H1 (cell line): ENCODE data around the gene MAN2A1. TPM values are rescaled to one million over a fixed set of nuclear protein-coding genes. Genes with fewer than 3 reads are reported as not detected.

Experiments used
- CTCF ChIA-PET: fragments of 300-600 bp; sonication (Branson Sonifier 250); formaldehyde crosslinking; loops from one replicate; lab custom pipeline; 2021; ENCODE audit not compliant: partially characterized antibody; lab: Charles Lee
- POLR2A ChIA-PET: fragments of 300-600 bp; sonication (Branson Sonifier 250); formaldehyde crosslinking; loops from one replicate; lab custom pipeline; 2021; ENCODE audit warnings: inconsistent platforms; ENCODE audit not compliant: partially characterized antibody; lab: Charles Lee
- DNase-seq, 2 experiments: peaks; one replicate each; pipeline versions ENCODE4 v3.0.0 to v3.0.0-alpha.2; 2010 to 2022; ENCODE audit warnings: low spot score in 2 of 2, low read depth in 1 of 2, mixed read lengths in 1 of 2
- FAIRE-seq: peaks from 2 replicates; lab custom pipeline; 2011; peaks lifted over from hg19 to GRCh38; lab: Jason Lieb, UNC
- H2AFZ ChIP-seq: 2 replicates; pipeline ENCODE4 v1.8.1; 2012; ENCODE audit warnings: low read length, inconsistent platforms
- H2AK5ac ChIP-seq: 2 replicates; pipeline ENCODE4 v1.6.1; 2013; ENCODE audit warnings: low read depth, low read length
- H2BK120ac ChIP-seq: replicated peaks from 2 replicates; pipeline ENCODE3; 2013; ENCODE audit warnings: low read depth, low read length, inconsistent platforms
- H2BK12ac ChIP-seq: 2 replicates; pipeline ENCODE4 v1.6.1; 2013; ENCODE audit warnings: low read depth, low read length
- H2BK15ac ChIP-seq: 2 replicates; pipeline ENCODE4 v1.6.1; 2013; ENCODE audit warnings: low read length
- H2BK20ac ChIP-seq: 2 replicates; pipeline ENCODE4 v1.6.1; 2013; ENCODE audit warnings: low read length
- H2BK5ac ChIP-seq: 2 replicates; pipeline ENCODE4 v1.6.1; 2013; ENCODE audit warnings: low read depth, low read length
- H3K14ac ChIP-seq: 2 replicates; pipeline ENCODE4 v1.6.1; 2013; ENCODE audit warnings: inconsistent platforms; ENCODE audit not compliant: insufficient read length
- H3K18ac ChIP-seq: 2 replicates; pipeline ENCODE4 v1.6.1; 2013; ENCODE audit warnings: low read length; ENCODE audit errors: extremely low read depth
- H3K23ac ChIP-seq: 2 replicates; pipeline ENCODE4 v1.6.1; 2013; ENCODE audit warnings: inconsistent platforms; ENCODE audit not compliant: insufficient read length
- H3K23me2 ChIP-seq: 2 replicates; pipeline ENCODE4 v1.6.1; 2013; ENCODE audit warnings: low read depth, low read length
- H3K27ac ChIP-seq: 2 replicates; pipeline ENCODE4 v1.6.1; 2011; ENCODE audit warnings: low read depth, low read length, inconsistent platforms
- H3K27me3 ChIP-seq, 4 experiments: replicated peaks in 1 of 4; 1 replicate in 1 of 4; 2 replicates in 3 of 4; pipeline versions ENCODE4 v1.6.1 to v1.8.1; 2011 to 2013; ENCODE audit warnings: low read length in 3 of 4, mild to moderate bottlenecking in 3 of 4, inconsistent platforms in 2 of 4, mixed read lengths in 2 of 4, moderate library complexity in 1 of 4; ENCODE audit not compliant: control insufficient read depth in 3 of 4, insufficient read depth in 3 of 4; ENCODE audit errors: extremely low read depth in 1 of 4
- H3K36me3 ChIP-seq, 4 experiments: 2 replicates each; pipeline versions ENCODE4 v1.6.1 to v1.8.1; 2011 to 2013; ENCODE audit warnings: mild to moderate bottlenecking in 4 of 4, low read length in 3 of 4, moderate library complexity in 2 of 4, control low read depth in 1 of 4, inconsistent platforms in 1 of 4; ENCODE audit not compliant: insufficient read depth in 4 of 4, control insufficient read depth in 2 of 4
- H3K4ac ChIP-seq: replicated peaks from 2 replicates; pipeline ENCODE3; 2013; ENCODE audit warnings: low read length, low read depth, mixed read lengths, inconsistent platforms; ENCODE audit not compliant: insufficient read length
- H3K4me1 ChIP-seq, 4 experiments: replicated peaks in 1 of 4; 1 replicate in 1 of 4; 2 replicates in 3 of 4; pipeline versions ENCODE4 v1.6.1 to v1.8.1; 2011 to 2013; ENCODE audit warnings: low read length in 3 of 4, inconsistent platforms in 2 of 4, mixed read lengths in 1 of 4; ENCODE audit not compliant: insufficient read depth in 4 of 4, control insufficient read depth in 3 of 4
- H3K4me2 ChIP-seq, 2 experiments: 2 replicates each; pipeline versions ENCODE4 v1.6.1 to v1.8.1; 2011 to 2013; ENCODE audit warnings: low read depth in 2 of 2, low read length in 2 of 2, control low read depth in 1 of 2, inconsistent platforms in 1 of 2, mild to moderate bottlenecking in 1 of 2; ENCODE audit not compliant: insufficient read depth in 1 of 2
- H3K4me3 ChIP-seq, 4 experiments: fragments of 200-600, 300-600 bp in 1 of 4; sonication (generic), shearing (Covaris generic), sonication (Bioruptor Twin) in 1 of 4; 2 replicates each; pipeline versions ENCODE4 v1.5.1 to v1.8.1; 2011 to 2016; ENCODE audit warnings: low read length in 4 of 4, low read depth in 3 of 4, control low read depth in 2 of 4, inconsistent platforms in 2 of 4, mild to moderate bottlenecking in 2 of 4, mixed read lengths in 1 of 4, moderate library complexity in 1 of 4; ENCODE audit not compliant: insufficient read depth in 2 of 4; ENCODE audit errors: extremely low read depth in 1 of 4
- H3K56ac ChIP-seq: replicated peaks from 2 replicates; pipeline ENCODE3; 2013; ENCODE audit warnings: low read depth, mild to moderate bottlenecking, mixed read lengths, low read length, inconsistent platforms; ENCODE audit not compliant: insufficient read length
- H3K79me1 ChIP-seq: 2 replicates; pipeline ENCODE4 v1.6.1; 2013; ENCODE audit warnings: low read depth, low read length, control low read depth
- H3K79me2 ChIP-seq, 2 experiments: 2 replicates each; pipeline versions ENCODE4 v1.6.1 to v1.8.1; 2012 to 2013; ENCODE audit warnings: low read length in 2 of 2, mild to moderate bottlenecking in 2 of 2, inconsistent platforms in 1 of 2; ENCODE audit not compliant: insufficient read depth in 2 of 2, control insufficient read depth in 1 of 2
- H3K9ac ChIP-seq, 4 experiments: replicated peaks in 1 of 4; 1 replicate in 1 of 4; 2 replicates in 3 of 4; pipeline versions ENCODE4 v1.6.1 to v1.8.1; 2011 to 2013; ENCODE audit warnings: low read depth in 3 of 4, low read length in 3 of 4, control low read depth in 2 of 4, mild to moderate bottlenecking in 2 of 4, moderate library complexity in 2 of 4, inconsistent platforms in 1 of 4; ENCODE audit errors: extremely low read depth in 1 of 4
- H3K9me3 ChIP-seq, 2 experiments: 2 replicates each; pipeline versions ENCODE4 v1.6.1 to v1.8.1; 2012 to 2013; ENCODE audit warnings: mild to moderate bottlenecking in 2 of 2, moderate library complexity in 2 of 2, control low read depth in 1 of 2, inconsistent platforms in 1 of 2, low read depth in 1 of 2, low read length in 1 of 2, mixed read lengths in 1 of 2; ENCODE audit not compliant: insufficient read depth in 2 of 2
- H4K20me1 ChIP-seq, 2 experiments: replicated peaks in 1 of 2; 2 replicates each; pipeline versions ENCODE3 to v1.8.1; 2011 to 2013; ENCODE audit warnings: inconsistent platforms in 2 of 2, low read length in 2 of 2, mild to moderate bottlenecking in 1 of 2; ENCODE audit not compliant: insufficient read depth in 2 of 2, control insufficient read depth in 1 of 2
- H4K5ac ChIP-seq: 2 replicates; pipeline ENCODE4 v1.6.1; 2013; ENCODE audit warnings: low read length, low read depth, mixed read lengths, inconsistent platforms; ENCODE audit not compliant: insufficient read length
- H4K8ac ChIP-seq: 2 replicates; pipeline ENCODE4 v1.8.0; 2013; ENCODE audit warnings: mild to moderate bottlenecking, moderate library complexity, low read length, inconsistent platforms; ENCODE audit not compliant: insufficient read depth; ENCODE audit errors: extremely low read depth
- H4K91ac ChIP-seq: replicated peaks from 2 replicates; pipeline ENCODE3; 2013; ENCODE audit warnings: low read length, mixed read lengths, inconsistent platforms; ENCODE audit not compliant: insufficient read length
- CHD1 ChIP-seq: IDR thresholded peaks from 2 replicates; pipeline ENCODE4 v1.6.1; 2012; ENCODE audit warnings: low read depth, low read length, improper control_type of control experiment
- JUN ChIP-seq: IDR thresholded peaks from 2 replicates; pipeline ENCODE4 v1.6.1; 2011; ENCODE audit warnings: low read depth, mild to moderate bottlenecking, improper control_type of control experiment, low read length
- MAFK ChIP-seq: IDR thresholded peaks from 2 replicates; pipeline ENCODE4 v1.6.1; 2012; ENCODE audit warnings: low read depth, mild to moderate bottlenecking, improper control_type of control experiment, low read length
- NANOG ChIP-seq: IDR thresholded peaks from 2 replicates; pipeline ENCODE4 v1.6.1; 2011; ENCODE audit warnings: low read length, low read depth, mild to moderate bottlenecking, inconsistent platforms; ENCODE audit not compliant: insufficient read depth, poor library complexity, severe bottlenecking
- YY1 ChIP-seq: IDR thresholded peaks from 2 replicates; pipeline ENCODE4 v1.6.1; 2011; ENCODE audit warnings: low read depth, mild to moderate bottlenecking, low read length
- WGBS, 2 experiments: shearing (Covaris generic) in 1 of 2; methylation state at CpG; one replicate each; pipeline versions ENCODE4 v1.1.6 to v1.1.7; 2013 to 2015; ENCODE audit warnings: low lambda C conversion rate in 2 of 2, mixed read lengths in 2 of 2, inconsistent platforms in 1 of 2, low coverage in 1 of 2, missing lambda C conversion rate in 1 of 2; ENCODE audit not compliant: insufficient replicate concordance in 2 of 2, insufficient coverage in 1 of 2, insufficient read length in 1 of 2; ENCODE audit errors: extremely low coverage in 1 of 2, missing lambda C conversion rate in 1 of 2; 5-methylcytosine and 5-hydroxymethylcytosine counted together
- polyA plus RNA-seq, 7 experiments: library from polyadenylated mRNA; depleted of rRNA in 3 of 7; stranded (reverse) in 5 of 7; unstranded in 2 of 7; fragments of >200 nt in 5 of 7; fragments of 200-250 nt in 2 of 7; gene quantifications; 1 replicate in 5 of 7; 2 replicates in 1 of 7; 4 replicates in 1 of 7; pipeline versions ENCODE4 v1.2.1 to v1.2.3, GENCODE V29; 2011 to 2013; ENCODE audit warnings: missing spikeins in 2 of 7, mixed read lengths in 2 of 7
- total RNA-seq: library from RNA; stranded (reverse); fragmentation: NEBNext Ultra II Directional; extraction: Animal tissue kit (Norgen Biotek cat#: 25700); gene quantifications from 2 replicates; pipeline ENCODE4 v1.2.1, GENCODE V29; 2021

The MAN2A1 gene
- total and polyA plus RNA-seq, 2 of the 8 experiments (the other 6 are each of a cell fraction or from before 2014, with no cell fraction given): 29.1 to 102 TPM

DNA sequence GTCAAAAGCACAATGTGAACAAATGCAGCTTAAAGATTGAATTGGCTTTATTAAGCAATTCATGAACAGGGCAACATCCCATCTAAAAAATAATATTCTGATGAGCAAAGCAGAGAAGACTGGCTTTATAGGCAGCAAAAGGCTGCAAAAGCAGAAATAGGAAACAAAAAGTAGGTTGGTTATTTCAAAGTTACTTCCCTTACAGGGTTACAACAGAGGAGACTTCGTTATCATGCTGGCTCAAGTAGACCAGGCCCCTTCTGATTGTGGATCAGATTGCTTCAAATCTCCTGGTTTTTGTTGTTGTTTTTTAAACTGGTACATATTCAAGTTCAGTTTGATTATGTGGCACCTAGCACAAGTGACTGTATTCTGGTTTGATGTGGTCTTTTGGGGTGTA is 73.1 kb downstream of the MAN2A1 start:
- H3K23me2 ChIP-seq: no peaks in the 10 kb centered on the region
- H3K18ac ChIP-seq: no peak overlapping the region
- H4K91ac ChIP-seq: no peak overlapping the region
- WGBS, 2 experiments: 86% methylated on average over 1 of the region's 1 CpG; no CpG with 5 or more reads in 1 of the 2 experiments
- H2BK12ac ChIP-seq: no peak overlapping the region
- peaks cover 0 to 11% (median 3%) of the 10 kb centered on the region in 4 experiments; a peak in 5 of 8 replicates for H3K36me3 ChIP-seq
- H3K4ac ChIP-seq: no peak overlapping the region
- no peaks in the 10 kb centered on the region for H3K4me1 ChIP-seq
- no peak overlapping the region for H4K5ac ChIP-seq
- H2AK5ac ChIP-seq: no peak overlapping the region
- H2BK5ac ChIP-seq: no peak overlapping the region
- H2BK120ac ChIP-seq: no peak overlapping the region
- no peaks in the 10 kb centered on the region for H3K27me3 ChIP-seq
- no peak overlapping the region for H3K9ac ChIP-seq
- peaks cover 0 to 2% of the 10 kb centered on the region in 2 experiments for H4K20me1 ChIP-seq
- no peak overlapping the region for H3K27ac ChIP-seq
- no peak overlapping the region for H3K23ac ChIP-seq
- TF ChIP-seq YY1: no peak
- no peak for TF ChIP-seq NANOG
- TF ChIP-seq CHD1: no peak
- no peak for TF ChIP-seq MAFK
- no peak for TF ChIP-seq JUN
- H2AFZ ChIP-seq: no peak overlapping the region
- no peak overlapping the region for H4K8ac ChIP-seq
- no peak for DNase-seq
- CTCF ChIA-PET: no interaction called here
- POLR2A ChIA-PET: interaction anchor here (0.6 kb wide), 2 partner anchors 18 to 44 kb away, joined by 3 read pairs; no protein-coding TSS in a partner anchor
- no peak overlapping the region for H3K4me3 ChIP-seq
- no peak overlapping the region for H3K56ac ChIP-seq
- no peak overlapping the region for H3K4me2 ChIP-seq
- no peaks in the 10 kb centered on the region for H3K9me3 ChIP-seq
- FAIRE-seq: no peak
- no peak overlapping the region for H3K14ac ChIP-seq
- peaks cover 4 to 64% of the 10 kb centered on the region in 2 experiments; a peak in 2 of 4 replicates for H3K79me2 ChIP-seq
- H3K79me1 ChIP-seq: no peaks in the 10 kb centered on the region
- H2BK20ac ChIP-seq: no peak overlapping the region
- H2BK15ac ChIP-seq: no peak overlapping the region
